ENCODE data around the gene AGAP9.
"Not testable (repeated sequence)": the region's sequence is repeated elsewhere in the genome, so short reads cannot be mapped to it uniquely, and the experiment has no call there.

The AGAP9 gene

GRCh38 chr10:47468731-47469528 is 54.5 kb downstream of the AGAP9 start:
- H3K4me1 ChIP-seq (ENCODE audit: control insufficient read depth, insufficient read depth, low read length): not testable (repeated sequence)

DNA sequence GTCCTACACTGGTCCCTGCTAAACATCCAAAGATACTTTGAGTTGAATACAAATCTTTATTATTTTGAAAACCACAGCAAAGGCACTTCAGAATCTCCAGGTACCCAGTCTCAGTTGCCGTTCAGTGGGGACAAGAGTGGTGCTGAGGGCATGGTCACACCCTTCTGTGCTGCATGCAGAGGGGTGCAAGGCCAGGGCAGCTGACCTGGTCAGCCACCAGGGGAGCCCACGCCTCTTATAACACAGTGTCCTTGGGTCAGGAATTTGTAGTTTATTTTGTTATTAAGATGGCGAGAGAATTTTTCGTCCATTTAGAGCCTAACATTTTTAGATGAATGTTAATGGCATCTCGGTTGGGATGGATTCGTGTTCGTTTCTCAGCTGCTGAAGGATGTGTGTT is 55.5 kb downstream of the AGAP9 start:
- not testable (repeated sequence) for H3K9ac ChIP-seq (ENCODE audit: low read length); H3K36me3 ChIP-seq (ENCODE audit: control insufficient read depth, insufficient read depth, low read length, severe bottlenecking); H3K4me3 ChIP-seq (ENCODE audit: low read length); H3K4me1 ChIP-seq (ENCODE audit: control insufficient read depth, insufficient read depth, low read length); H3K9me3 ChIP-seq (ENCODE audit: control insufficient read depth, low read length); DNase-seq (ENCODE audit: low read depth); H3K27me3 ChIP-seq (replicated peaks; ENCODE audit: control insufficient read depth, insufficient read depth, low read length)

More at GRCh38 chr10:47468731-47469528, 54.5 kb downstream of the AGAP9 start:
- not testable (repeated sequence) for DNase-seq (ENCODE audit: low read depth); H3K27me3 ChIP-seq (replicated peaks; ENCODE audit: control insufficient read depth, insufficient read depth, low read length); H3K9ac ChIP-seq (ENCODE audit: low read length); H3K4me3 ChIP-seq (ENCODE audit: low read length); H3K9me3 ChIP-seq (ENCODE audit: control insufficient read depth, low read length); H3K36me3 ChIP-seq (ENCODE audit: control insufficient read depth, insufficient read depth, low read length, severe bottlenecking)

GRCh38 chr10:47467458-47467857 is 56.0 kb downstream of the AGAP9 start:
- H3K9me3 ChIP-seq (ENCODE audit: control insufficient read depth, low read length); H3K9ac ChIP-seq (ENCODE audit: low read length); DNase-seq (ENCODE audit: low read depth); H3K27me3 ChIP-seq (replicated peaks; ENCODE audit: control insufficient read depth, insufficient read depth, low read length); H3K4me3 ChIP-seq (ENCODE audit: low read length); H3K36me3 ChIP-seq (ENCODE audit: control insufficient read depth, insufficient read depth, low read length, severe bottlenecking); H3K4me1 ChIP-seq (ENCODE audit: control insufficient read depth, insufficient read depth, low read length): not testable (repeated sequence)

- DNase-seq (ENCODE audit: low read depth): not testable (repeated sequence)
These were observed 58.1 kb downstream of the AGAP9 start for GRCh38 chr10:47465216-47465917.

DNA sequence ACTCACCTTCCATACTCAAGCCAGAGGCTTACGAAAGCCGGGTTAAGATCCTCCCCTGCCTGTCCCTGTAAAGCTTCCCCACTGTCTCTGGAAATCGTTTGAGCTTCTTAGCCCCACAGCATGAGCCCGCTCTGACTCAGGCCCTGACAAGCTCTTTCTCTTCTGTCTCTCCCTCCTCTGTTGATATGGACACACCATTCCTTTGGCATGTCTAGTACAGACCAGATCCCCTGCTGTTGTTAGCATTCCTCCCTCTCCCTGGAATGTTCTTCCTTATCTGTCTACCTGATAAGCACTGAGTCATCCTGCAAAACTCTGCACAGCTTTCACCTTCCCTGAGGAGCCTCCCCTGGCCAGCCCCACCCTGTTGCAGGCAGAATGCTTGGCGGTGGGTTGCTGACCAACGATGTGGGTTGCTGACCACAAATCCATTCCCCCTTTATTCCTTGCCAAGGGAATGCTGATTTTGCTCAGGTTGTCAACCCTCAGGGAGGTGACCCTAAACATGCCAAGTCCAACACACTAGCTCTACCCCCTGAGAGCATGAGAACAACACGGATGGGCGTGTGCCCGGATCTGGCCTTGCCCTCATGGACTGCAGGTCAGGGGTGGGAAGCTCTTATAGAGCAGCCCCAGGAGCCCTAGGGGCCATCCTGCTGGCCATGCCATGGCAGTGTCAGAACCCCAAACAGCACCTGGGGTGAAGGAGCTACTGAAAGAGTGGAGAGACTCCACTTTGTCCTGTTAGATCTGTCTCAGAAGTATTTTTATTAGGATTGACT is 60.7 kb downstream of the AGAP9 start:
- H3K36me3 ChIP-seq (ENCODE audit: control insufficient read depth, insufficient read depth, low read length, severe bottlenecking); H3K4me3 ChIP-seq (ENCODE audit: low read length); H3K9me3 ChIP-seq (ENCODE audit: control insufficient read depth, low read length); DNase-seq (ENCODE audit: low read depth); H3K27me3 ChIP-seq (replicated peaks; ENCODE audit: control insufficient read depth, insufficient read depth, low read length); H3K9ac ChIP-seq (ENCODE audit: low read length): not testable (repeated sequence)
- H3K4me1 ChIP-seq (ENCODE audit: control insufficient read depth, insufficient read depth, low read length): peaks cover 11% of the 10 kb centered on the region

More at GRCh38 chr10:47465216-47465917, 58.1 kb downstream of the AGAP9 start:
- H3K9ac ChIP-seq (ENCODE audit: low read length); H3K4me1 ChIP-seq (ENCODE audit: control insufficient read depth, insufficient read depth, low read length); H3K27me3 ChIP-seq (replicated peaks; ENCODE audit: control insufficient read depth, insufficient read depth, low read length); H3K4me3 ChIP-seq (ENCODE audit: low read length); H3K36me3 ChIP-seq (ENCODE audit: control insufficient read depth, insufficient read depth, low read length, severe bottlenecking); H3K9me3 ChIP-seq (ENCODE audit: control insufficient read depth, low read length): not testable (repeated sequence)

GRCh38 chr10:47461261-47461687 is 62.2 kb downstream of the AGAP9 start:
- not testable (repeated sequence) for H3K4me3 ChIP-seq (ENCODE audit: low read length)

GRCh38 chr10:47458466-47459154 is 64.8 kb downstream of the AGAP9 start:
- peak; percentile 39 for DNase-seq (ENCODE audit: low read depth)
- H3K27me3 ChIP-seq (replicated peaks; ENCODE audit: control insufficient read depth, insufficient read depth, low read length): peaks cover 6% of the 10 kb centered on the region
- no peak overlapping the region for H3K9ac ChIP-seq (ENCODE audit: low read length)
- H3K9me3 ChIP-seq (ENCODE audit: control insufficient read depth, low read length): no peaks in the 10 kb centered on the region
- peaks cover 8% of the 10 kb centered on the region for H3K4me1 ChIP-seq (ENCODE audit: control insufficient read depth, insufficient read depth, low read length)
- no peak overlapping the region for H3K4me3 ChIP-seq (ENCODE audit: low read length)
- no peaks in the 10 kb centered on the region for H3K36me3 ChIP-seq (ENCODE audit: control insufficient read depth, insufficient read depth, low read length, severe bottlenecking)

More at GRCh38 chr10:47461261-47461687, 62.2 kb downstream of the AGAP9 start:
- not testable (repeated sequence) for H3K27me3 ChIP-seq (replicated peaks; ENCODE audit: control insufficient read depth, insufficient read depth, low read length); H3K9me3 ChIP-seq (ENCODE audit: control insufficient read depth, low read length); H3K36me3 ChIP-seq (ENCODE audit: control insufficient read depth, insufficient read depth, low read length, severe bottlenecking)
- Histone ChIP-seq H3K4me1 (ENCODE audit: control insufficient read depth, insufficient read depth, low read length) (peaks cover 11% of the 10 kb centered on the region), H3K9ac (ENCODE audit: low read length) (peak overlapping the region; percentile 54)
- peak; percentile 80 for DNase-seq (ENCODE audit: low read depth)

GRCh38 chr10:47457826-47458225 is 65.6 kb downstream of the AGAP9 start:
- no peak for DNase-seq (ENCODE audit: low read depth)
- Histone ChIP-seq H3K9ac (ENCODE audit: low read length) (no peak overlapping the region), H3K9me3 (ENCODE audit: control insufficient read depth, low read length) (no peaks in the 10 kb centered on the region), H3K4me3 (ENCODE audit: low read length) (no peak overlapping the region), H3K36me3 (ENCODE audit: control insufficient read depth, insufficient read depth, low read length, severe bottlenecking) (no peaks in the 10 kb centered on the region), H3K27me3 (replicated peaks; ENCODE audit: control insufficient read depth, insufficient read depth, low read length) (peaks cover 6% of the 10 kb centered on the region), H3K4me1 (ENCODE audit: control insufficient read depth, insufficient read depth, low read length) (peaks cover 8% of the 10 kb centered on the region)

DNA sequence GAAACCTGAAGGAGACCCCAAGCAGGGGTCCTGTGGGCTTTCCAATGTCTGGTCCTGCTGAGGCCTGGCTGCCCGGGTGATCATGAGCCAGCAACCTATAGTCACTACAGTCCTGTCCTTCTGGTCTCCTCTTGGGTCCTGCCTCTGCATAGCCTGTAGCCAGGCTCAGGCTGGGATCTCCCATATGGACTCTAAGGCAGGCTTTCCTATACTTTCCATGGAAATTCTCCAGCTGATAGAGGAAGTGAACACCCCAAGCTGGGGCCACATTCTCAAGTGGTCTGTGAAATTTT is 66.0 kb downstream of the AGAP9 start:
- Histone ChIP-seq H3K4me1 (ENCODE audit: control insufficient read depth, insufficient read depth, low read length) (peaks cover 8% of the 10 kb centered on the region), H3K36me3 (ENCODE audit: control insufficient read depth, insufficient read depth, low read length, severe bottlenecking) (no peaks in the 10 kb centered on the region), H3K27me3 (replicated peaks; ENCODE audit: control insufficient read depth, insufficient read depth, low read length) (peaks cover 9% of the 10 kb centered on the region), H3K9ac (ENCODE audit: low read length) (no peak overlapping the region), H3K4me3 (ENCODE audit: low read length) (no peak overlapping the region), H3K9me3 (ENCODE audit: control insufficient read depth, low read length) (no peaks in the 10 kb centered on the region)
- DNase-seq (ENCODE audit: low read depth): no peak

- no peaks in the 10 kb centered on the region for H3K36me3 ChIP-seq (ENCODE audit: control insufficient read depth, insufficient read depth, low read length, severe bottlenecking)
- H3K9ac ChIP-seq (ENCODE audit: low read length): no peak overlapping the region
- H3K27me3 ChIP-seq (replicated peaks; ENCODE audit: control insufficient read depth, insufficient read depth, low read length): peaks cover 12% of the 10 kb centered on the region
- peaks cover 8% of the 10 kb centered on the region for H3K4me1 ChIP-seq (ENCODE audit: control insufficient read depth, insufficient read depth, low read length)
- H3K9me3 ChIP-seq (ENCODE audit: control insufficient read depth, low read length): no peaks in the 10 kb centered on the region
- no peak for DNase-seq (ENCODE audit: low read depth)
- no peak overlapping the region for H3K4me3 ChIP-seq (ENCODE audit: low read length)
These were observed 66.5 kb downstream of the AGAP9 start for GRCh38 chr10:47456794-47457527.
